C4-2B (cell line): Measurements from ENCODE around the gene CD96.

Source experiments
- H3K27ac ChIP-seq: fragments of 450-650 bp; 2 replicates; pipeline ENCODE4 v1.5.1; 2017
- ZFX ChIP-seq: fragments of 450-650 bp; IDR thresholded peaks from 2 replicates; pipeline ENCODE4 v1.6.1; 2017
- TF ChIP-seq, protein P1 (sequence below): fragments of 450-650 bp; conservative IDR thresholded peaks from 2 replicates; pipeline ENCODE4 v1.5.1; 2017; ENCODE audit warnings: mild to moderate bottlenecking

CD96 gene

DNA sequence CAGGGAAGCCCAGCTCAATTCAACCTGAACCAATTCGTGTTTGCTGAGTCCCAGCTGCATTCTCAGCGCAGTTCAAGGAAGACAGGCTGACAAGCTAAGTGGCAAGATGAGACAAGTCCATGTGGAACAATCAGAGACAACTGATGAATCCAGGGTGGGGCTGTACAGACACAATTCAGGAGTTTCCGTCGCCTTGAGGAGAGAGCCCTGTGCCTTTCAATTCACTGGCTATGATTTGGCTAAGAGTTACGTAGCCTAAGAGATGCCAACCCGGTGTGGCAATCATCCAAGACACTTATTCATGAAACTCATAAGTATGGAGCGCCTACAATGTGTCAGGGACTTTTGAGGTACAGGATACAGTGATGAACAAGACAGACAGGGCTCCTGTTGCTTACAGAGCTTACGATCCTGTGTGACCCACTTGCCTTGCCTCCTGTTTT lies 68.6 kb downstream of the CD96 start:
- H3K27ac ChIP-seq = no peak overlapping the region
- TF ChIP-seq, protein P1, sequence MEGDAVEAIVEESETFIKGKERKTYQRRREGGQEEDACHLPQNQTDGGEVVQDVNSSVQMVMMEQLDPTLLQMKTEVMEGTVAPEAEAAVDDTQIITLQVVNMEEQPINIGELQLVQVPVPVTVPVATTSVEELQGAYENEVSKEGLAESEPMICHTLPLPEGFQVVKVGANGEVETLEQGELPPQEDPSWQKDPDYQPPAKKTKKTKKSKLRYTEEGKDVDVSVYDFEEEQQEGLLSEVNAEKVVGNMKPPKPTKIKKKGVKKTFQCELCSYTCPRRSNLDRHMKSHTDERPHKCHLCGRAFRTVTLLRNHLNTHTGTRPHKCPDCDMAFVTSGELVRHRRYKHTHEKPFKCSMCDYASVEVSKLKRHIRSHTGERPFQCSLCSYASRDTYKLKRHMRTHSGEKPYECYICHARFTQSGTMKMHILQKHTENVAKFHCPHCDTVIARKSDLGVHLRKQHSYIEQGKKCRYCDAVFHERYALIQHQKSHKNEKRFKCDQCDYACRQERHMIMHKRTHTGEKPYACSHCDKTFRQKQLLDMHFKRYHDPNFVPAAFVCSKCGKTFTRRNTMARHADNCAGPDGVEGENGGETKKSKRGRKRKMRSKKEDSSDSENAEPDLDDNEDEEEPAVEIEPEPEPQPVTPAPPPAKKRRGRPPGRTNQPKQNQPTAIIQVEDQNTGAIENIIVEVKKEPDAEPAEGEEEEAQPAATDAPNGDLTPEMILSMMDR = no peak
- TF ChIP-seq ZFX = no peak

GRCh38 chr3:111613294-111613693 lies 71.3 kb downstream of the CD96 start:
- TF ChIP-seq, protein P1 = no peak
- no peak for TF ChIP-seq ZFX

GRCh38 chr3:111615880-111616279 lies 73.9 kb downstream of the CD96 start:
- no peak overlapping the region for H3K27ac ChIP-seq
- TF ChIP-seq ZFX = no peak
- TF ChIP-seq, protein P1 = no peak

More at GRCh38 chr3:111613294-111613693, 71.3 kb downstream of the CD96 start:
- no peak overlapping the region for H3K27ac ChIP-seq

- TF ChIP-seq ZFX = no peak
- TF ChIP-seq, protein P1 = peak; percentile 16
- H3K27ac ChIP-seq = no peak overlapping the region
These were observed 74.6 kb downstream of the CD96 start for GRCh38 chr3:111616417-111617105.

GRCh38 chr3:111617406-111617805 lies 75.4 kb downstream of the CD96 start:
- no peak for TF ChIP-seq ZFX
- TF ChIP-seq, protein P1 = no peak

GRCh38 chr3:111617912-111618601 lies 76.1 kb downstream of the CD96 start:
- no peak overlapping the region for H3K27ac ChIP-seq
- TF ChIP-seq, protein P1 = no peak
- no peak for TF ChIP-seq ZFX

More at GRCh38 chr3:111617406-111617805, 75.4 kb downstream of the CD96 start:
- no peak overlapping the region for H3K27ac ChIP-seq

DNA sequence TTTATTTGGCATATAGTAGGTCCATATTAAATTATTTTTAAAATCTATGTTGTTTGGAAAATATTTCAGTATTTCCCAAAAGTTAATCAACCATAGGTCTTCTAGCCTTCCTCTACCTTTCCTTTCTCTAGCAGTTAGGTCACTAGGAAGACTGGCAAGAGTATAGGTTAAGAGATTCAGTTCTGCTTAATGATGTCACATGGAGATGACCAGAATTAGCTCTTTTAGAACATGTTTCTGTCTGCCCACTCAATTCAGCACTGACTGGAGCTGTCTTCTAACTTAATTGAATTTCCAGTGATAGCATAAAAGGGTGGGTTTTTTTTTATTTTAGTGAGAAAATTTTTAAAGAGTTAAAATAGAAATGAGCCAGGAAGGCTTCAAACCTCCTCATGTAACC lies 76.9 kb downstream of the CD96 start:
- H3K27ac ChIP-seq = no peak overlapping the region
- no peak for TF ChIP-seq ZFX
- TF ChIP-seq, protein P1 = no peak
